K562 treated with DMSO at 1 percent for 4 hours (cell line): ENCODE measurements around the gene SMIM20. TPM values are rescaled to one million over a fixed set of nuclear protein-coding genes. Genes with fewer than 3 reads are reported as not detected.

Experiments
- total RNA-seq: library from RNA; unstranded; fragments of 300-600 nt; gene quantifications from 2 replicates; pipeline ENCODE4 v1.2.3, GENCODE V29; 2022; ENCODE audit not compliant: insufficient read depth

The SMIM20 gene
- total RNA-seq: 29.3 and 34.1 TPM in 2 replicates

GRCh38 chr4:25913851-25914669, at the start of gene SMIM20:
Gene SMIM20, plus strand, starts transcription at chr4:25914220. Its CDS starts 94 bp downstream, at chr4:25914314.

Other genes starting within 250 kb of the SMIM20 start
- 44.6 and 62.1 TPM in 2 replicates for gene SEL1L3, start 51.2 kb upstream of the SMIM20 start, total RNA-seq